DOHH2 (cell line): ENCODE data around the gene ADARB1.

ENCODE experiments used
- CTCF ChIP-seq: fragments of 200-600 bp; sonication (generic); IDR thresholded peaks from one replicate; pipeline ENCODE4 v1.5.1; 2014; ENCODE audit warnings: antibody characterized with exemption, mild to moderate bottlenecking, low read depth, low read length; ENCODE audit not compliant: poor library complexity, severe bottlenecking
- EZH2phosphoT487 ChIP-seq: fragments of 200-600 bp; sonication (generic); IDR thresholded peaks from 2 replicates; pipeline ENCODE4 v1.6.1; 2017; ENCODE audit warnings: borderline replicate concordance, mild to moderate bottlenecking, antibody characterized with exemption, low read length, moderate library complexity, mixed read lengths

- TF ChIP-seq CTCF (no peak), EZH2phosphoT487 (no peak)
These were observed 151.5 kb downstream of the ADARB1 start for GRCh38 chr21:45225741-45226327.
